COLO829 (cell line): ENCODE data around the gene KCNK13.
"Not testable (repeated sequence)": the region's sequence is repeated elsewhere in the genome, so short reads cannot be mapped to it uniquely, and the experiment has no call there.

Source experiments
- DNase-seq: peaks from one replicate; pipeline ENCODE4 v3.0.0; 2012; ENCODE audit warnings: low spot score

Gene KCNK13

DNA sequence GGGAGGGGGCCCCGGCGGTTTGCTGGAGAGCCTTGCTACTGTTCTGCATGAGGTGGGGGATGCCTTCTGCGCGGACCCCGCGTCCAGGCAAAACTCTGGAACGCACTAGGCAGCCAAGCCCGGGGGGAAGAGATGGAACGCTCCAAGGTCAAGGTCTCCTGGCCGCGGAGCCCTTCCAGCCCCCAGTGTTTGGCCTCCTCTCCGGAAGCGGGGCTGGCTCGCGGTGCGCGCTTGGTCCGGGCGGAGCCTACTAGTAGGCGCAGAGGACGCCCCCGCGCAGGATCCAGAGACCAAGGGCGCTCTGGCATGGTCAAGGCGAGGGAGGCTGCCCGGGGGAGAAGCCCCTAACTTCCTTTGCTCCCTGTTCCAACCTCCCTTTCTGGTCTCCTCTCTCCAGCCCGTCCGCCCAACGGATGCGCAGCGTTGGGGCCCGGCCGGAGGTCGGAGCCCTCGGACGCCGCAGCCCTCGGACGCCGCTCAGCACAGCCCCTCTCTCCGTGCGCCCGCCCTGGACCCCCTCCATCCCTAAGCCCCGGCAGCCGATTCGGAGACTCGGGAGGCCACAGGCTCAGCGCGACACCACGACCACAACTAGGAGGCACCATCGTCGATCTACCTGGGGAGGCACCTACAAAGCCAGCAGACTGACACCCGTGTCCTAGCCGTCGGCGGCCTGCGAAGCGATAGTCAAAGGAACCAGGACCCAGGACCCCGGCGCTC is 669 bp upstream of the KCNK13 start:
- no peak for DNase-seq

DNA sequence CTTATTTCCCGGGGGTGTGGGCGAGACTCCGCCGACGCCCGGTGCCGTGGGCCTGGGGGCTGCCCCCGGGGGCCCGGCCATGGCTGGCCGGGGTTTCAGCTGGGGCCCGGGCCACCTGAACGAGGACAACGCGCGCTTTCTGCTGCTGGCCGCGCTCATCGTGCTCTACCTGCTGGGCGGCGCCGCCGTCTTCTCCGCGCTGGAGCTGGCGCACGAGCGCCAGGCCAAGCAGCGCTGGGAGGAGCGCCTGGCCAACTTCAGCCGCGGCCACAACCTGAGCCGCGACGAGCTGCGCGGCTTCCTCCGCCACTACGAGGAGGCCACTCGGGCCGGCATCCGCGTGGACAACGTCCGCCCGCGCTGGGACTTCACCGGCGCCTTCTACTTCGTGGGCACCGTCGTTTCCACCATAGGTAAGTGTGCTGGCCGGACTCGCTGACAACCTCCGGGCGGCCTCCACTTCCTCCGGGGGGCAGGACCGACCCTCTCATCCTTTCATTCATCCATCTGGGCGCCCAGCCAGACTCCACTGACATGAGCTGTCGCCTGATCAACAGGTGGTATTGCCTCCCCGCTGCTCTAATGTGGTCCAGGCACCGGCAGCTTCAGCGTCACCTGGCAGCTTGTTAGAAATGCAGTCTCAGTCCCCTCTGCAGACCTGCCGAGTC is 467 bp downstream of the KCNK13 start:
- no peak for DNase-seq

DNA sequence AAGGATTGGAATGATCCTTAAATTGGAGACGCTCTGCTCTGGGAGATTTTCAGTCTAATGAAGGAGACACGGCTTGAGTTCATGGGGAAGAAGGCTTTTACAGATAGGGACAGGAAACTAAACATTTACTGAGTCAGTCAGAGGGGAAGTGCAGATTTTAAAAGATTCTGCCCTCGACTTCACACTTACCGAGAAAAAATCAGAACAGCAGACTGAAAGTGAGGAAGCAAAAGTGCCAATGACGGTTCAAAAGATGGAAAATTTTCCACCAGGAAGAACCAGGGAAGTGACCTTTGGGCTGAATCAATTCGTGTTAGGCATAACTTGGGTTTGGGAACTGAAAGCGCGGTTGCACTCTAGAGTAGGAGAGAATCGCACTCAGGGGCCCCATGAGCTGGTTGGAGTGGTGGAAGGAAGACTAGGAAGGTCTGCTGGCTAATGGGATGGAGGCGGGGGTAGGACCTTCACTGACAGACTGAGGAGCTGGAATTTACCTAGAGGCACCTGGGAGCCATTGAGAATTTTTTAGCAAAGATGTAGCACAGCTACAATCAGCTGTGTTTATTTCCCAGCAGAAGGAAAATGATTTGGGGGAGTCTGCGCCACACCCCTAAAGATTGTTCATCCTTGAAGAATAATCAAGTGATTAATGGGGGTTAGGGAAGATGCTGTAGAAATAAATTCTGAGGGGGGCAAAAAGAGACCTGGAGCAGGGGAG is 1.2 kb downstream of the KCNK13 start:
- no peak for DNase-seq

DNA sequence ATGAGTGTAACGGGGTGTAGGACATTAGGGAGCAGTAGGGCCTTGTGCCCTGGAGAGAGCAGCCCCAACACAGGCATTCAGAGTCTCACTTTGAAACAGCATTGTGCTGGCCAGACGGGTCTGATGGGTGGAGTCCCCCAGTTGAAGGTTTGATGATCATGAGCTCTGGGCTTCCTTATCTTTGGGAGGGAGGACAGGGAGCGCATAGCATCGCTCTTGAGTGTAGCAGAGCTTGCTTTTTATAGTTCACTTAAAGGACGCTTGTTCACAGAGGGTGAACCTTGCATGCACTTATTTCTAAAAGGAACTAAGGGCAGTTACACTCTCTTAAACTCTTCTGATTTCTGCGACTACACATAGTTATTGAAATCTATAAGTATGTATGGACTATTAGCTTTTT is 10.6 kb downstream of the KCNK13 start:
- DNase-seq = no peak

DNA sequence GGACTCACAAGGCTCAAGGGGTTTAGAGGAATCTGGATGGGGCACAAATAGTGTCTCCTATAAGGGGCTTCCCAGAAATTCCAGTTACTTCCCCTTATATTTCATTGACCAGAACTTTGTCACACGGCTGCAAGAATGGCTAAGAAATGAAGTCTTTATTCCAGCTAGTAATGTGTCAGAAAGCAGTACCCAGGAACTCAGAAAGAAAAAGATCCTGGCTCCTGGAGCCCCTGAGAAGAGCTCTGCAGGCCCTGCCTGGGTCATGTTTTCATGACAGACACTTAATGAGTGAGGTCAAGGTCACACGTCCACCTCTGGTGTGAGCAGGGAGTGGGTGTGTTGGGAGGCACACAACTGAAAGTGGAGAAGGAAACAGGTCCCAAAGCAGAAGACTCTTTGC is 17.8 kb downstream of the KCNK13 start:
- no peak for DNase-seq

DNA sequence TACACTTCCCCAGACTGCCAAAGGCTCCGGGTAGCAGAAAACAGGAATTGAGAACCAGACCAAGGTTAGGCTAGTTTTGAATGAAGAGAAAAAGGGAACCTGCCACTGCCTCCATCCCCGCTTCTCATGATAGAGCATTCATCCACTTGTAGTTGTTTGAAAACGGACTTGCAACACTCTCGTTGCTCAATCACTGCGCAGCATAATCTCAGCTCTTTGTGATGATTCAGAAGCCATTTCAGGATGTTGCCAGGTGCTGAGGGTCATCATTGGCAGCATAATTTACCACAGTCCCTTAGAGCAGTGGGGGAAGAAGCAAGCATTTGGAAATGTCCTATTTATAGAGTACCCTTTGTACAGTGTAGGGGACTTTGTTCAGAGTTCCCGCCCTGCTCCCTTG is 25.6 kb downstream of the KCNK13 start:
- no peak for DNase-seq

DNA sequence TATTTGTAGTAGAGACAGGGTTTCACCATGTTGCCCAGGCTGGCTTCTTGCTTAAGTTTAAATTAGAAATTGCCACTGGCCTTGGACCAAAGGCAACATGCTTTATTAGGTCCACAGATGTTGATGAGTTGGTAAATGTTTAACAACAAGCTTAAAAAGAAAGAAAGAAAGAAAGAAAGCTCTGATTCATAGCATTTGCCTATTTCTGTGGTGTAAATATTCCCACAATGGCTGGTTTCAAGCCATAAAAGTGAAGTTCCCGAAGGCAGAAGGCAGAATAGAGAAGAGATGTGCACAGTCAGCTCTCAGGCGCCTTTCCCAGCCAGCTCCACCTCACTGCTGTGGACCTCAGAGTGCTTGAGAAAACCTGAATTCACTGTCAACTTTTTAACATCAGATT is 26.4 kb downstream of the KCNK13 start:
- no peak for DNase-seq

DNA sequence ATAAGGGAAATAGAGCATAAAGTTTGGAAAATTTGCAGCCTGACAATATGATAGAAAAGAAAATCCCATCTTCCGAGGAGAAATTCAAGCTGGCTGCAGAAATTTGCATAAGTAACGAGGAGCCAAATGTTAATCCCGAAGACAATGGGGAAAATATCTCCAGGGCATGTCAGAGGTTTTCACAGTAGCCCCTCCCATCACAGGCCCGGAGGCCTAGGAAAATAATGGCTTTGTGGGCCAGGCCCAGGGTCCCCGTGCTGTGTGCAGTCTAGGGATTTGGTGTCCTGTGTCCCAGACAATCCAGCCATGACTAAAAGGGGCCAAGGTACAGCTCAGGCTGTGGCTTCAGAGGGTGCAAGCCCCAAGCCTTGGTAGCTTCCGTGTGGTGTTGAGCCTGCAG is 27.7 kb downstream of the KCNK13 start:
- not testable (repeated sequence) for DNase-seq

DNA sequence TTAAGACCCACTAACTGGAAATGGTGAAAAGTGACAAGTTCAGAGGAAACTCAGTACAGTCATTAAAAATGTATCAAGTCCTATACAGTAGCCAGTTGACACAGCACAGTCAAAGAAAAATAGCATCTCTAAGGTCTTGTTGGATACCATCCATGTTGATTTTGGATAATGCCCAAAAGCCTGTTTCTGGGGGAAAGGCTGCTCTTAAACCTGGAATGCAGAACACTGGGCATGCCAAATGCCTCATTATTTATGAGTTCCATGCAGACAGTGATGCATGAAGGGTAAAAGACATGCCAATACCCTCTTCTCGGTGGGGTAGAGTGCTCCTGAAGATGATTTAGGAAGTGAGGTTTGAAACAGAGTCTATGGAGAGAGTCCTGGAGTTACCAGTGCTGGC is 29.6 kb downstream of the KCNK13 start:
- DNase-seq = no peak

DNA sequence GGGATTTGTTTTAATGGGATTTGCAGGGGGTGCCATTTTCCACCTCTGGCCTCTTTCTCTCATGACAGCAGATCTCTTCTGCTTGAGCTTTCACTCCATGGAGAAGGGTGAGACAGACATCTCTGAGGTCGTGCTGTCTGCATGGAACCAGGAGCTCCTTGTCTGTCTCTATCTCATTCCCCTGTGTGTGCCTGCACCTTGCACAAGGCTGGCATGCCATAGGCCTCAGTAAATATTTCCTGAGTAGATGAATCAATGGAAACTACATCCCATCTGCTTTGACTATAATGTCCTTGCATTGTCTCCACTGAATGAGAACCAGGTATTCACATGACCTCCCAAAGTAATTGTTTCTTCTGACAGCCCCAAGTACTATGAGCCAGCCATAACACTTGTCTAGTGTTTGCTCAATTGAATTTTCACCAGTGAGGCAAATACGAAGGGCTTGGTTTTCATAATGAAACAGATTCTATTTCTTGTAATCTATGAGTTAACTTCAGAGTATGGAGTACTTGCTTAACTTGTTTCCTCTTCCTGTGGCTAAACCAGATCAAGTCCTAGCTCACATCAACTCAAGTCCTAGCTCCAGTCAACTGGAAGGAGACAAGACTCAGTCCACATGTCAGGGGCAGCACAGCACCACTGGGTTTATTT is 32.3 kb downstream of the KCNK13 start:
- DNase-seq = no peak

DNA sequence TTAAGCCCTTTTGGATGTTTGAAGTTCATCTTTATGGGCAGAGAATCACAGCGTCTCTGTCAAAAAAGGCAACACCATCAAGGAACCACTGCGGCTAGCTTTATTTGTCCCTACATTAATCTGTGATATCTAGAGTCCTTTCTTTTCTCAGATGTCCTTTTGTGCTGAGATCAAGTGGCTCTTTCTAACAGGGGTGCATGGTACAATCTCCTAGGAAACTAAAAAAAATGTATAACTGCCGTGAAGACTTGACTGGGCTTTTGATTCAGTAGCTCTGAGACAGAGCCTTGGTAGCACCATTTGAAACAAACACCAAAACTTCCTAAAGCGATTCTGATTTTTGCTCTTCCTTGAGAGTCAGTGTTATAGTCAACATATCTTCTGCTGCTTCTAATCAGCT is 33.3 kb downstream of the KCNK13 start:
- DNase-seq = no peak

DNA sequence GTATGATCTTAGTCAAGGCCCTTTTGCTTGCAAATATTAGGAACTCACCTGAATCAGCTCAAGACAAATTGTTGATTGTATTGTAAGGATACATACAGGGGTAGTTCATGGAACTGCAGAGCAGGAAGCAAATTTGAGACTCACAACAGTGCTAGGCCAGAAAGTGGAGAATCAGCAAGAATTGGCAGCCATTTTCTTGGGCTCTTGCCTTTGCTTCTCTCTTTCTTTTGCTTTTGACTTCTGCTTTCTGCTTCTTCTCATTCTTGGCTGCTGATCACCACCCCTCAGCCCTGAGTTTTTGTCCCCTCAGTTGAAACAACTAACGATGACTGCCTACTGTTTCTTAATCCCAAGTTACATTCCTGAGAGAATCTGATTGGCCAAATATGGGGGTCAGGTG is 34.8 kb downstream of the KCNK13 start:
- no peak for DNase-seq

DNA sequence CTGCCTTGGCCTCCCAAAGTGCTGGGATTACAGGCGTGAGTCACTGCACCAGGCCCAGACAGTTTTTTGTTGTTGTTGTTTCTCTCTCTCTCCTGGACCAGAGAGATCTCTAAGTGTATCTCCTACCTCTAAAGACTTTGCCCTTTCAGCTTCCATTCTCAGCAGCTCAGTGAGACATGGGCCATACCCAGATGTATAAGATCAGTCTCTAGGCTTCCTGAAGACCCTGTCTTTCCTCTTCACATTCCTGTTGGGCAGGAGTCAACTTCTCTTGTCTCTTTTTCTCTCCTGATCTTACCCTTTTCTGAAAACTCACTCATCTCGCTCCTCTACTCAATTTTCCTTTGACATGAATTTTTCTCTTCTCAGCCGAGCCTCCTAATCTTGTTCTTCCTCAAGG is 42.0 kb downstream of the KCNK13 start:
- DNase-seq = no peak

DNA sequence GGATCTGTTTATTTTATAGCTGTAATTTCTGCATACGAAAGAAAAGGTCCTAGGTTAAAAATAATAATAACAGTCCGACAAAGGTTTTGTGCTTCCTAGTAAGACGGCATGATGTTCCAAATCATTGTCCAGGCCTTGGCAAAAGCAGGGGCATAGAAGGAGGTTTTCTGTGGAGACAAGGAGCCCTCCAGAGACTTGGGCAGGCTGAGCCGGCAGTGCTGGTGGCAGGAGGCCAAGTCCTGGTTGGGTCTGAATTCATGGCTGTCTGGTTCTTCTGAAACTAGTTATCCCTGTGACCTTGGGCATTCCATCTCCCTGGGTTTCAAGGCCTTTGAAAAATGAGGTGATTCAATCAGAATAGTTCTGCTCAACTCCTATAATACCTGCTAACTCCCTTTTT is 44.0 kb downstream of the KCNK13 start:
- no peak for DNase-seq

DNA sequence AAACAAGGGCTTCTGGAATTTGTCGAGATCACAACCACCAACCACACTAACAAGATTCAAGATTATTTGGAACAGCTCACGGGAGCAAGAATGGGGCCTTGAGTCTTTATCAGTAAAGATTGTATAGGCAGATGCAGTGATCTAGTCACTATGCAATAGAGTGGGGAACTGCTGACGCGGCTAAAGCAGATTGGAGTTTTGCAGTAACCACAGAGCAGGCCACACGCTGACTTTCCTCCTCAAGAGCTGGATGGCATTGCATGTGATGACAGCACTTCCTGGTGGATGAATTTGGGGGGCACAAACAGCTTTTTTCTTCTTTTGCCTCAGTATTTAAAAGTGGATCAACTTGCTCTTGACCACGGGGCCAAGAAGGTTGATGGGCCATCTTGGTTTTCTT is 46.0 kb downstream of the KCNK13 start:
- DNase-seq = no peak

DNA sequence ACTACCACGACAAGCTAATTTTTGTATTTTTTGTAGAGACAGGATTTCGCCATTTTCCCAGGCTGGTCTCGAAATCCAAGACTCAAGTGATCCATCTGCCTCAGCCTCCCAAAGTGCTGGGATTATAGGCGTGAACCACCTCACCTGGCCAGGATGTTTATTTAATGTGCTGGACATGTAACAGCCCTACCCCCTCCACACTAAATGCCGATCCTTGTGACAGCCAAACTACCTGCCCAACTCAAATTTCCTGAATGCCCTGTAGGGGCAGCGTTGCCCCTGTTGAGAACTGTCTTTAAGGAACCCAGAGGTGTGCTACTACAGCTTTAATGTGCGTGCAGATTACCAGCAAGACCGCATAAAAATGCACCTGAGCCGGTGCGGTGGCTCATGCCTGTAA is 48.1 kb downstream of the KCNK13 start:
- DNase-seq = no peak

DNA sequence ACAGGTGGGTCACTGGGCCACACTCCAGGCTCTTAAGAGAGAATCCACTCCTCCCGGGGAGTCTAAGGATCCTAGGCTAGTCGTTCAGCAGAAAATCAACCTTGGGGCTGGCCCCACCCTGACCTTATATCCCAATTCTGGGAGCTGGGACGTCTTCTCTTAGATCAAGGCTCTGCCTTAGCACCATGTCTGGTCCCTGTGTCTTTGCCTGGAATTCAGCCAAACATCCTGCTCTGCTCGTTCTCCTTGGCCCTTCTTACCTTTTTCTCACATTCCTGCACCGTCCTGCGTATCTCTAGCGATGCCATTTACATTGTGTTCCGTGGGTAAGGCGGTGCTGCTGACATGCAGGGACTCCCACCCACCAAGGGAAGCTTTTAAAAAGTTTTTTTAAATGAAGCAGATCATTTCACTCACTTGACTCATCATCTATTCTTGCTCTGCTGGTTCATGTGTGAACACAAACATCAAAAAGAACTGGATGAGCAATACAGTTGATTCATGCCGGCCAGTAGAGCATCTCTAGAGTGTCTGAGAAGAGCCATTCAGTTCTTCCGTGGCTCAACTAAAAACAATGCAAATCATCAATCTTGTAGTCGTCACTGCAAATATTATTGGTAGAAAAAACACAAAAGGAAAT is 50.2 kb downstream of the KCNK13 start:
- peak; percentile 62 for DNase-seq

DNA sequence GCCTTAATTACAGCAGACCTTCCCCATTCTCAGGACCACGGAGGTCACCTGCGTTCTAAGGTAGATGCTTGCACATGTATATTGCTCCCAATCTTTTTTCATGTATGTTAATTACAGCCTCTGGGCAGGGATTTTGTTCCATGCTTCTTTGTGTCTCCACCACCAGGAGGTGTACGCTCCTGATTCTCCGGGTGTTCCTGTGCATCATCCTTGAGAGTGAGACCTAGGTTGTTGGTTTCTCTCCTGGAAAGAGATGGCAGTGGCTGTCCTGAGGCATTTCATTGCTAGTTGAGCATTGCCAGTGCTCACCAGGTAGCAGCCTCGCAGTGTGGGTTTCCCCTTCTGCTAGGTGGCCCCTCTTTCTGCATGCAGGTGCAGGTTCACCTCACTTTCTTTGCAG is 52.8 kb downstream of the KCNK13 start:
- peak; percentile 18 for DNase-seq

DNA sequence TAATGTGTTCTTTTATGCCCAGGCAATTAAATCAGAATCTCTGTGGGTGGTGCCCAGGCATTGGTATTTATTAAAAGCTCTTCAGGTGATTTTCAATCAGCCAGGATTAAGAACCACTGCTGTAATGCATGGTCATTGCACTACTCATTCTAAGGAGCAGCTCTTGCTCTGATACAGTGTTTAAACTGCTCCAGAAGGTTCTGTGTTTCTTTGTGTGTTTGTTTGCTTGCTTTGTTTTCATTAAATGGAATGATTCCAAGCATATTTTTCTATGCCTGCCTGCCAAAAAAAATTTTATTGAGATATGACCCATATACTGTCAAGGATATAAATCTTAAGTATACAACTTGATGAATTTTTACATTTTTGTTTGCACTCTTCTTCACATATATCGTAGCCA is 54.0 kb downstream of the KCNK13 start:
- no peak for DNase-seq

DNA sequence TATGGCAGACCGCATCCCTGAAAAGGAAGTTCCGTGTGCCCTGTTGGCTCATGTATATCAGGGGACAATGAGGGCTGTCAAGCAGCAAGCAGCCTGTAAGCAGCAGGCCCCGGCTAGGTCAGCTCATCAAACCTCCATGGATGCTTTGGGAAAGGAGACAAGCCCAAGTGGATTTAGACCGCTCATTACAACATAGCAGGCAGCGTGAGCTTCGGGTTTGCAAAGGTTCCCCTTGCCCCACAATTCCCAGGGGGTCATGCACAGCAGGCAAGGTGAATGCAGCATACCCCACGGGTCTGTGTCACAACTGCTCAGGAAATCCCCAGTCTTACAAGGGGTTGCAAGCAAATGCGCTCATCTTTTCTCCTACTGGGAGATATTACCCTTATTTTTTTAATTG is 54.6 kb downstream of the KCNK13 start:
- no peak for DNase-seq

DNA sequence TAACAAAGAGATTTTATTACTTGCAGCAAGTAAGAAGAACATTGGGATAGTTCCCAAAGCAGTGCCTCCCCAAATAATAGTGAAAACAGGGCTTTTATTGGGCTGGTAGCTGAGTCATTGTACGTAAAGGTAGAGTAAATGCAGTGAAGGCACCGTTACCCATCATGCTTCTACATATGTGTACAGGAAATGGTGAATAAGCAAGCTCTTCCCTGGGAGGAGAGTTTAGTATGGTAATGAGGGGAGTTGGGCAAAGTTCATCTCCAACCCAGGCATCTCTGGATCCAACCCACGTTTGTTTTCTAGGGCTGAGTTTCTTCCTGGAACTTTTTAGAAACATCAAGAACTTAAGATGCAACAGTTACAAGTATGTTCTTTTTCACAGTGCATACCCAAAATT is 56.2 kb downstream of the KCNK13 start:
- DNase-seq = no peak

DNA sequence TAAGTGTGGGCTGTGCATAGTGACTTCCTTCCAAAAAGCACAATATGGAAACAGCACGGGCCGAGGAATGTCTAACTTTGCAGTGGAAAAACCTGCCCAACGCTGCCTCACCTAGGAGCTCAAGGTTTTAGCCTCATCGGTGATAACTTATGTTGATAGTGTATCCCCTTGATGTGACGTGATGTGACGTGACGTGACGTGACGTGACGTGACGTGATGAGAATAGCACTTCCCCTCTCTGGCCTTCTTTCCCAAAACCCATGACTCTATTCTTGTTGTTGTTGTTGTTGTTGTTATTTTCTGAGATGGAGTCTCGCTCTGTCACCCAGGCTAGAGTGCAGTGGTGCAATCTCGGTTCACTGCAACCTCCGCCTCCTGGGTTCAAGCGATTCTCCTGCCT is 64.5 kb downstream of the KCNK13 start:
- no peak for DNase-seq
